Vagina (tissue), 2 donors: ENCODE data around the gene CORO2B.

Experiments
- CTCF ChIP-seq, 3 experiments: fragments of 450-650 bp in 2 of 3; fragments of 200-600 bp in 1 of 3; sonication (generic) in 1 of 3; IDR thresholded peaks; one replicate each; pipeline ENCODE4 v1.5.1; 2017 to 2019; ENCODE audit warnings: antibody characterized with exemption in 3 of 3, mild to moderate bottlenecking in 2 of 3, moderate library complexity in 2 of 3
- POLR2A ChIP-seq, 2 donors: fragments of 450-650 bp; IDR thresholded peaks; one replicate each; pipeline ENCODE4 v1.6.1; 2017; ENCODE audit warnings: antibody characterized with exemption in 2 of 2, mild to moderate bottlenecking in 2 of 2, moderate library complexity in 2 of 2
- POLR2AphosphoS5 ChIP-seq, 2 donors: sonication (generic); formaldehyde crosslinking; IDR thresholded peaks; one replicate each; pipeline ENCODE4 v1.9.0; 2017; ENCODE audit warnings: antibody characterized with exemption in 2 of 2, mild to moderate bottlenecking in 2 of 2, low read depth in 1 of 2; ENCODE audit not compliant: insufficient read depth in 1 of 2

GRCh38 chr15:68571582-68571981 lies 7.2 kb upstream of the CORO2B start:
- TF ChIP-seq CTCF (IDR thresholded peaks at IDR 0.05), result no peak
- TF ChIP-seq POLR2A (IDR thresholded peaks at IDR 0.05), result no peak
- no peak for TF ChIP-seq POLR2AphosphoS5 (IDR thresholded peaks at IDR 0.05; ENCODE audit: insufficient read depth in 1 of 2, low read depth in 1 of 2)
